Measurements from ENCODE around the gene TSNAXIP1. TPM values are rescaled to one million over a fixed set of nuclear protein-coding genes. Genes with fewer than 3 reads are reported as not detected.

The TSNAXIP1 gene
- total and polyA plus RNA-seq, 10 of the 15 experiments (the other 5 are each of a cell fraction or from before 2014, with no cell fraction given): 0.09 to 0.63 (median 0.37) TPM; not detected in 1

DNA sequence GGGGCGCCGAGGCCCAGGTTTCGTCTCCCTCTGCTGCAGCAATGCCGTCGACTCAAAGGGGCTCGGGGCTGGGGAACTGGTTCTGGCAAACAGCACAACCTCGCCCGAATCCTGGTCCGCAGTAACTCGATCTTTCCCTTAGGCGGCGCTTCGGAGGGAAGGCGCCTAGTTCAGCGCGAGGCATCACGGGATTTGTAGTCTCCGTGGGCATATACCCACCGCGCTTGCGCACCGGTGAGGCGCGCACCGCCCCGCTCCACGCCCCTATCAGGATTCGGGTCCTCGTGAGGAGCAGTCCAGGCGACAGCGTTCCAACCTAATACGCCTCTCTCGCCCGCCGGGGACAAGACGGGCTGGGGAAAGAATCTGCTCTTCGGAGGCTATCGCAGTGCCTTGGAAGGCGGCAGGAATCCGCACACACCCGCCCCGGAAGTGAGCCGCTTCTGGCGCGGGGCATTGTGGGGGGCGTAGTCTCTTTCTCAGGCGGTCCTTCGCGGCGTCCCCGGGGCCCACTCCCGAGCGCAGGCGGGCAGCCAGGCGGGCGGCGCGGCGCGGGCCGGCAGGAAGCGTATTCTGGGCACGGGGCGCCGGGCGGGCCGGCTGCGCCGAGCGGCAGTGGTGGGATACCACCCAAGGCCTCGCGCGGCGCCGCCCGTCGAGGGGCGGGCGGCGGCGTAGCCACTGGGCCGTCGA is 35.3 kb downstream of the TSNAXIP1 start, which contains the start of gene THAP11:
Gene THAP11 (plus strand): TSS at position 505 of the 693 bp plus-strand sequence. CDS start 235 bp downstream, outside the sequence.
- SMC1A ChIA-PET (ENCODE audit: uncharacterized antibody, unreplicated experiment): no interaction called here
- Histone ChIP-seq H3K9ac (ENCODE audit: control insufficient read depth, insufficient read depth, low read length) (peak within 1 kb of the TSS; percentile 91), H3K4me1 (ENCODE audit: control insufficient read depth, insufficient read depth, low read length) (peaks cover 23% of the 10 kb centered on the region), H3K4me2 (ENCODE audit: control insufficient read depth, insufficient read depth) (peak within 1 kb of the TSS; percentile 93), H2AFZ (ENCODE audit: control insufficient read depth, low read depth, low read length) (peak within 1 kb of the TSS; percentile 100), H3K4me3 (peak within 1 kb of the TSS; percentile 96), H3K36me3 (ENCODE audit: control insufficient read depth in 2 of 2, insufficient read depth in 2 of 2, low read length in 1 of 2) (peaks cover 0 to 4% of the 10 kb centered on the region in 2 experiments; a peak in 1 of 4 replicates), H3K79me2 (ENCODE audit: control insufficient read depth, insufficient read depth, low read length) (peaks cover 32% of the 10 kb centered on the region), H3K27ac (ENCODE audit: control insufficient read depth, insufficient read depth) (peak within 1 kb of the TSS; percentile 97), H4K20me1 (ENCODE audit: control insufficient read depth, insufficient read depth) (no peaks in the 10 kb centered on the region), H3K27me3 (replicated peaks in 1 of 2; ENCODE audit: control insufficient read depth in 2 of 2, insufficient read depth in 2 of 2, low read length in 1 of 2) (no peaks in the 10 kb centered on the region), H3K9me3 (replicated peaks; ENCODE audit: control insufficient read depth, insufficient read depth, low read length) (no peaks in the 10 kb centered on the region)
- CTCF ChIA-PET: interaction anchor here (0.9 to 1.6 kb wide), 5 partner anchors 9 to 94 kb away, joined by 3 to 5 read pairs (median 5); partner anchors contain the start of gene PSMB10
- DNase-seq (ENCODE audit: low read depth, low spot score): peak; percentile 79
- POLR2A ChIA-PET: interaction anchor here (0.7 kb wide), 1 partner anchor 276 kb away, joined by 3 read pairs; no protein-coding TSS in a partner anchor
- no TSS peak for BruUV-seq (replicated peaks)
- RAD21 ChIA-PET (ENCODE audit: unreplicated experiment): no interaction called here
- peak; percentile 93 for FAIRE-seq
- ATAC-seq: peak; percentile 54
- intact Hi-C loops (cut with micrococcal nuclease; ENCODE audit: unreplicated experiment): no loop called here
- in situ Hi-C loops (cut with MboI): no loop called here
- under 1% methylated on average over 78 of the region's 83 CpGs for WGBS (ENCODE audit: insufficient coverage, insufficient replicate concordance, low lambda C conversion rate, missing lambda C conversion rate)
- TF ChIP-seq, protein P1, sequence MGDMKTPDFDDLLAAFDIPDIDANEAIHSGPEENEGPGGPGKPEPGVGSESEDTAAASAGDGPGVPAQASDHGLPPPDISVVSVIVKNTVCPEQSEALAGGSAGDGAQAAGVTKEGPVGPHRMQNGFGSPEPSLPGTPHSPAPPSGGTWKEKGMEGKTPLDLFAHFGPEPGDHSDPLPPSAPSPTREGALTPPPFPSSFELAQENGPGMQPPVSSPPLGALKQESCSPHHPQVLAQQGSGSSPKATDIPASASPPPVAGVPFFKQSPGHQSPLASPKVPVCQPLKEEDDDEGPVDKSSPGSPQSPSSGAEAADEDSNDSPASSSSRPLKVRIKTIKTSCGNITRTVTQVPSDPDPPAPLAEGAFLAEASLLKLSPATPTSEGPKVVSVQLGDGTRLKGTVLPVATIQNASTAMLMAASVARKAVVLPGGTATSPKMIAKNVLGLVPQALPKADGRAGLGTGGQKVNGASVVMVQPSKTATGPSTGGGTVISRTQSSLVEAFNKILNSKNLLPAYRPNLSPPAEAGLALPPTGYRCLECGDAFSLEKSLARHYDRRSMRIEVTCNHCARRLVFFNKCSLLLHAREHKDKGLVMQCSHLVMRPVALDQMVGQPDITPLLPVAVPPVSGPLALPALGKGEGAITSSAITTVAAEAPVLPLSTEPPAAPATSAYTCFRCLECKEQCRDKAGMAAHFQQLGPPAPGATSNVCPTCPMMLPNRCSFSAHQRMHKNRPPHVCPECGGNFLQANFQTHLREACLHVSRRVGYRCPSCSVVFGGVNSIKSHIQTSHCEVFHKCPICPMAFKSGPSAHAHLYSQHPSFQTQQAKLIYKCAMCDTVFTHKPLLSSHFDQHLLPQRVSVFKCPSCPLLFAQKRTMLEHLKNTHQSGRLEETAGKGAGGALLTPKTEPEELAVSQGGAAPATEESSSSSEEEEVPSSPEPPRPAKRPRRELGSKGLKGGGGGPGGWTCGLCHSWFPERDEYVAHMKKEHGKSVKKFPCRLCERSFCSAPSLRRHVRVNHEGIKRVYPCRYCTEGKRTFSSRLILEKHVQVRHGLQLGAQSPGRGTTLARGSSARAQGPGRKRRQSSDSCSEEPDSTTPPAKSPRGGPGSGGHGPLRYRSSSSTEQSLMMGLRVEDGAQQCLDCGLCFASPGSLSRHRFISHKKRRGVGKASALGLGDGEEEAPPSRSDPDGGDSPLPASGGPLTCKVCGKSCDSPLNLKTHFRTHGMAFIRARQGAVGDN (IDR thresholded peaks at IDR 0.05): no peak; the same call in none of the 2 replicates
- TF ChIP-seq, protein P2, sequence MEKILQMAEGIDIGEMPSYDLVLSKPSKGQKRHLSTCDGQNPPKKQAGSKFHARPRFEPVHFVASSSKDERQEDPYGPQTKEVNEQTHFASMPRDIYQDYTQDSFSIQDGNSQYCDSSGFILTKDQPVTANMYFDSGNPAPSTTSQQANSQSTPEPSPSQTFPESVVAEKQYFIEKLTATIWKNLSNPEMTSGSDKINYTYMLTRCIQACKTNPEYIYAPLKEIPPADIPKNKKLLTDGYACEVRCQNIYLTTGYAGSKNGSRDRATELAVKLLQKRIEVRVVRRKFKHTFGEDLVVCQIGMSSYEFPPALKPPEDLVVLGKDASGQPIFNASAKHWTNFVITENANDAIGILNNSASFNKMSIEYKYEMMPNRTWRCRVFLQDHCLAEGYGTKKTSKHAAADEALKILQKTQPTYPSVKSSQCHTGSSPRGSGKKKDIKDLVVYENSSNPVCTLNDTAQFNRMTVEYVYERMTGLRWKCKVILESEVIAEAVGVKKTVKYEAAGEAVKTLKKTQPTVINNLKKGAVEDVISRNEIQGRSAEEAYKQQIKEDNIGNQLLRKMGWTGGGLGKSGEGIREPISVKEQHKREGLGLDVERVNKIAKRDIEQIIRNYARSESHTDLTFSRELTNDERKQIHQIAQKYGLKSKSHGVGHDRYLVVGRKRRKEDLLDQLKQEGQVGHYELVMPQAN (conservative IDR thresholded peaks at IDR 0.05): peak; percentile 88
- TF ChIP-seq ZNF217 (IDR thresholded peaks at IDR 0.05) (peak; percentile 89), HDGF (IDR thresholded peaks at IDR 0.05) (peak; percentile 73), BACH1 (IDR thresholded peaks at IDR 0.05; ENCODE audit: borderline replicate concordance) (peak; percentile 50; the same call in 1 of the 2 replicates), SMC3 (IDR thresholded peaks at IDR 0.05; ENCODE audit: borderline replicate concordance, low read length) (peak; percentile 49), HDAC2 (IDR thresholded peaks at IDR 0.05) (no peak), KDM1A (IDR thresholded peaks at IDR 0.05; ENCODE audit: borderline replicate concordance) (no peak), TAF1 (IDR thresholded peaks at IDR 0.05; ENCODE audit: borderline replicate concordance, low read depth, low read length) (no peak), MTA2 (IDR thresholded peaks at IDR 0.05; ENCODE audit: low read depth) (no peak), PAX8 (IDR thresholded peaks at IDR 0.05) (no peak), RUNX3 (IDR thresholded peaks at IDR 0.05; ENCODE audit: low read length) (no peak)
- TF ChIP-seq, protein P3, sequence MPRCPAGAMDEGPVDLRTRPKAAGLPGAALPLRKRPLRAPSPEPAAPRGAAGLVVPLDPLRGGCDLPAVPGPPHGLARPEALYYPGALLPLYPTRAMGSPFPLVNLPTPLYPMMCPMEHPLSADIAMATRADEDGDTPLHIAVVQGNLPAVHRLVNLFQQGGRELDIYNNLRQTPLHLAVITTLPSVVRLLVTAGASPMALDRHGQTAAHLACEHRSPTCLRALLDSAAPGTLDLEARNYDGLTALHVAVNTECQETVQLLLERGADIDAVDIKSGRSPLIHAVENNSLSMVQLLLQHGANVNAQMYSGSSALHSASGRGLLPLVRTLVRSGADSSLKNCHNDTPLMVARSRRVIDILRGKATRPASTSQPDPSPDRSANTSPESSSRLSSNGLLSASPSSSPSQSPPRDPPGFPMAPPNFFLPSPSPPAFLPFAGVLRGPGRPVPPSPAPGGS (IDR thresholded peaks at IDR 0.05; ENCODE audit: borderline replicate concordance, insufficient read depth, low read depth, low read length, poor library complexity, severe bottlenecking): no peak
- TF ChIP-seq, protein P4, sequence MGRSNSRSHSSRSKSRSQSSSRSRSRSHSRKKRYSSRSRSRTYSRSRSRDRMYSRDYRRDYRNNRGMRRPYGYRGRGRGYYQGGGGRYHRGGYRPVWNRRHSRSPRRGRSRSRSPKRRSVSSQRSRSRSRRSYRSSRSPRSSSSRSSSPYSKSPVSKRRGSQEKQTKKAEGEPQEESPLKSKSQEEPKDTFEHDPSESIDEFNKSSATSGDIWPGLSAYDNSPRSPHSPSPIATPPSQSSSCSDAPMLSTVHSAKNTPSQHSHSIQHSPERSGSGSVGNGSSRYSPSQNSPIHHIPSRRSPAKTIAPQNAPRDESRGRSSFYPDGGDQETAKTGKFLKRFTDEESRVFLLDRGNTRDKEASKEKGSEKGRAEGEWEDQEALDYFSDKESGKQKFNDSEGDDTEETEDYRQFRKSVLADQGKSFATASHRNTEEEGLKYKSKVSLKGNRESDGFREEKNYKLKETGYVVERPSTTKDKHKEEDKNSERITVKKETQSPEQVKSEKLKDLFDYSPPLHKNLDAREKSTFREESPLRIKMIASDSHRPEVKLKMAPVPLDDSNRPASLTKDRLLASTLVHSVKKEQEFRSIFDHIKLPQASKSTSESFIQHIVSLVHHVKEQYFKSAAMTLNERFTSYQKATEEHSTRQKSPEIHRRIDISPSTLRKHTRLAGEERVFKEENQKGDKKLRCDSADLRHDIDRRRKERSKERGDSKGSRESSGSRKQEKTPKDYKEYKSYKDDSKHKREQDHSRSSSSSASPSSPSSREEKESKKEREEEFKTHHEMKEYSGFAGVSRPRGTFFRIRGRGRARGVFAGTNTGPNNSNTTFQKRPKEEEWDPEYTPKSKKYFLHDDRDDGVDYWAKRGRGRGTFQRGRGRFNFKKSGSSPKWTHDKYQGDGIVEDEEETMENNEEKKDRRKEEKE (IDR thresholded peaks at IDR 0.05): no peak
